ENCODE measurements around the gene RRAGC. TPM values are rescaled to one million over a fixed set of nuclear protein-coding genes. Genes with fewer than 3 reads are reported as not detected.

Gene RRAGC
- total and polyA plus RNA-seq, 3 experiments from 2014 or later, result 10.3 to 21.9 (median 20.6) TPM

DNA sequence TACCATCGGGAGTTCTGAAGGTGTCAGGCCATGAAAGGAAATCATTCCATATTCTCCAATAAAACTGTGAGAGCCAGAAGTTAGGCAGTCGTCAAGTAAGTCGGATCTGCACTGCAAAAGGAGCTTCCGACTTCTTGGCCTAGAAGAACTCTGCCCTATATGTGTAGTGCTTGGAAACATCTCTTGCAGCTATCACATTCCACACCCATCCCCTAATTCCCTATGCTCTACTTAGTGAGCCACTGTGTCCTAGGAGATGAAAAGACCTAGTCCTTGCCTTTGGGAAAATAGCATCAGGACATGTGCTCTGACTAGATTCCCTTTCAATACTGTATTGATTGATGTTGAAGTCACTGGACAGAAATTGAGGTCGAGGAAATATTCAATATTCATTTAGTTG, 30.0 kb upstream of the RRAGC start:
- Mint-ChIP-seq H3K27ac (no peak overlapping the region), H3K4me3 (no peak overlapping the region), H3K9me3 (no peaks in the 10 kb centered on the region), H3K4me1 (no peaks in the 10 kb centered on the region), H3K36me3 (no peaks in the 10 kb centered on the region), H3K27me3 (peaks cover 0 to 3% of the 10 kb centered on the region in 2 donors)
- ChIA-PET POLR2A (no interaction called here), CTCF (no interaction called here)
- no peak for DNase-seq
- Histone ChIP-seq H3K27ac (ENCODE audit: low read depth, low read length) (no peak overlapping the region), H3K36me3 (ENCODE audit: insufficient read depth, low read length) (no peaks in the 10 kb centered on the region), H3K4me1 (ENCODE audit: insufficient read depth, low read length) (no peaks in the 10 kb centered on the region), H3K9me3 (ENCODE audit: low read length) (no peaks in the 10 kb centered on the region), H3K27me3 (ENCODE audit: insufficient read depth, low read length, poor library complexity, severe bottlenecking) (no peaks in the 10 kb centered on the region), H3K4me3 (ENCODE audit: low read length) (no peak overlapping the region)

DNA sequence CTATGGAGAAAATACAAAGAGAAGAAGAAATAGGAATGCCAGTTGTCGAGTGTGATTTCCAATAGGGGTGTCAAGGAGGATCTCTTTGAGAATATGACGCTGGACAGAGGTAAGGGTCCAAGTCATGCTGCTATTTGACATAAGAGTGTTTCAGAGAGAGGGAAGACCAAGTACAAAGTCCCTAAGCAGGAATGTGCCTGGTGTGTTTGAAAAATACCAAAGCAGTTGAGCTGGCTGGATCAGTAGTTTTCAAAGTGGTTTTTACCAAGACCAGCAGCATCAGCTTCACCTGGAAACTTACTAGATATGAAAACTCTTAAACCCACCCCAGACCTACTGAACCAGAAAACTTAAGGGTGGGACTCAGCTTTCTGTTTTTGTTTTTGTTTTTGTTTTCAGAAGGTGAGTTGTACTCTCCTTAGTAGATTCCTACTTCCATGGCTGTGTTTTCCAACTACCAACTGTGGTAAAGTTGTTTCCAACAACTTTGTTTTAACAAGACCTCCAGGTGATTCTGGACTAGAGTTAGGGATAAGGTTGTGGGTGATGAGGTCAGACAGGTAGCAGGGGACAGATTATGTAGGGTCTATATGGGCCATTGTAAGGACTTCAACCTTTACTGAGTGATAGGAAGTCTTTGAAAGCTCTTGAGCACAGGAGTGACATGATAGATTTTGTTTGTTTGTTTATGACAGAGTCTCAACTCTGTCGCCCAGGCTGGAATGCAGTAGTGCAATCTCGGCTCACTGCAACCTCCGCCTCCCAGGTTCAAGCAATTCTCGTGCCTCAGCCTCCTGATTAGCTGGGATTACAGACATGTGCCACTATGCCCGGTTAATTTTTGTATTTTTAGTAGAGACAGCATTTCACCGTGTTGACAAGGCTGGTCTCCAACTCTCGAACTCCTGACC, 29.1 kb upstream of the RRAGC start:
- peaks cover 0 to 3% of the 10 kb centered on the region in 2 donors for H3K27me3 Mint-ChIP-seq
- H3K27me3 ChIP-seq (ENCODE audit: insufficient read depth, low read length, poor library complexity, severe bottlenecking), result no peaks in the 10 kb centered on the region
- peak overlapping the region in 1 of 8 donors; percentile 15 for H3K27ac Mint-ChIP-seq
- H3K4me3 ChIP-seq (ENCODE audit: low read length), result no peak overlapping the region
- ChIA-PET POLR2A (no interaction called here), CTCF (no interaction called here)
- H3K9me3 ChIP-seq (ENCODE audit: low read length), result no peaks in the 10 kb centered on the region
- H3K9me3 Mint-ChIP-seq, result no peaks in the 10 kb centered on the region
- H3K4me1 ChIP-seq (ENCODE audit: insufficient read depth, low read length), result no peaks in the 10 kb centered on the region
- DNase-seq, result no peak
- H3K36me3 Mint-ChIP-seq, result no peaks in the 10 kb centered on the region
- no peaks in the 10 kb centered on the region for H3K4me1 Mint-ChIP-seq
- H3K4me3 Mint-ChIP-seq, result no peak overlapping the region
- H3K27ac ChIP-seq (ENCODE audit: low read depth, low read length), result no peak overlapping the region
- no peaks in the 10 kb centered on the region for H3K36me3 ChIP-seq (ENCODE audit: insufficient read depth, low read length)

DNA sequence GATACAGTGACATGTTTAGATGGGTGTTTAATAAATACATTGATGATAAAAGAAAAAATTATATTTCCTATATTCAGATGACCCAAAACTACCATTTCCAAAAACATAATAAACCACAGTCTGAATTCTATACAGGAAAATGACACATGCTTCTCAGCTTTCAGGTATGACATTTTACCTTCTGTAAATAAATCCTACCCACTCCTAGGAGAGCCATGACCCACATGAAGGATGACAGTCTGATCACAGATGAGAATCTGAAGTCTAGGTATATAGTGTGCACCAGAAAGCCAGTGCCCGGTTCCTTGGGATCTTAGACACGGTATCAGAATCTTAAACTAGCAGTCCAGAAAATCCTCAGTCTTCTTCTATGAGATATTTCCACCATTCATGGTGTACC, 25.5 kb upstream of the RRAGC start:
- CTCF ChIA-PET, result no interaction called here
- Mint-ChIP-seq H3K4me1 (no peaks in the 10 kb centered on the region), H3K4me3 (no peak overlapping the region), H3K36me3 (no peaks in the 10 kb centered on the region), H3K9me3 (no peaks in the 10 kb centered on the region), H3K27me3 (no peaks in the 10 kb centered on the region), H3K27ac (no peak overlapping the region)
- no peak overlapping the region for H3K4me3 ChIP-seq (ENCODE audit: low read length)
- H3K4me1 ChIP-seq (ENCODE audit: insufficient read depth, low read length), result no peaks in the 10 kb centered on the region
- DNase-seq, result no peak
- POLR2A ChIA-PET, result no interaction called here
- no peaks in the 10 kb centered on the region for H3K9me3 ChIP-seq (ENCODE audit: low read length)
- no peak overlapping the region for H3K27ac ChIP-seq (ENCODE audit: low read depth, low read length)
- no peaks in the 10 kb centered on the region for H3K27me3 ChIP-seq (ENCODE audit: insufficient read depth, low read length, poor library complexity, severe bottlenecking)
- no peaks in the 10 kb centered on the region for H3K36me3 ChIP-seq (ENCODE audit: insufficient read depth, low read length)

DNA sequence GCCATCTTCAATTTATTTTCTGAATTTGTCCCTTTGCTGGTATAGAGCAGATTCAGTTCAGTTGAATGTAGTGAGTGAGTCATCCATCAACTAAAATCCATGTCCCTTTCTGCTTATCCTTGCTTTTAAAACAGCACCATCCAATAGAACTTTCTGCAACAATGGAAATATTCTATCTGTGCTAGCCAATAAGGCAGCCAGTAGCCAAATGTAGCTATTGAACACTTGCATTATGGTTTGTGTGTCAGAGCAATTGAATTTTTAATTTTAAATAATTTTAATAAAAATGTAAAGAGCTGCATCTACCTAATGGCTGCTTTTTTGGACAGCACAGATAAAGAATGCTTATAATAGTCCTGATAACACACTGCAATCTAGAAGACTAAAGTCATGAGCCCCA, 21.9 kb upstream of the RRAGC start, which contains the start of gene GJA9:
Gene GJA9, minus strand, starts transcription at position 101 of the 400 bp plus-strand sequence. CDS start 5,489 bp downstream, outside the sequence.
- Mint-ChIP-seq H3K9me3 (no peaks in the 10 kb centered on the region), H3K4me1 (no peaks in the 10 kb centered on the region), H3K27me3 (no peaks in the 10 kb centered on the region), H3K36me3 (no peaks in the 10 kb centered on the region), H3K27ac (no peak within 1 kb of the TSS), H3K4me3 (no peak within 1 kb of the TSS)
- ChIA-PET POLR2A (no interaction called here), CTCF (interaction anchor here (1.5 kb wide), 1 partner anchor 15 kb away, joined by 3 read pairs; no protein-coding TSS in a partner anchor)
- no peaks in the 10 kb centered on the region for H3K4me1 ChIP-seq (ENCODE audit: insufficient read depth, low read length)
- DNase-seq, result no peak
- no peak within 1 kb of the TSS for H3K4me3 ChIP-seq (ENCODE audit: low read length)
- H3K36me3 ChIP-seq (ENCODE audit: insufficient read depth, low read length), result no peaks in the 10 kb centered on the region
- no peaks in the 10 kb centered on the region for H3K27me3 ChIP-seq (ENCODE audit: insufficient read depth, low read length, poor library complexity, severe bottlenecking)
- no peaks in the 10 kb centered on the region for H3K9me3 ChIP-seq (ENCODE audit: low read length)
- no peak within 1 kb of the TSS for H3K27ac ChIP-seq (ENCODE audit: low read depth, low read length)

- no peaks in the 10 kb centered on the region for H3K9me3 ChIP-seq (ENCODE audit: low read length)
- H3K4me3 Mint-ChIP-seq, result peak overlapping the region in 2 of 7 donors; percentile 57 to 63
- no peak overlapping the region for H3K4me3 ChIP-seq (ENCODE audit: low read length)
- no peaks in the 10 kb centered on the region for H3K27me3 ChIP-seq (ENCODE audit: insufficient read depth, low read length, poor library complexity, severe bottlenecking)
- no peak overlapping the region for H3K27ac ChIP-seq (ENCODE audit: low read depth, low read length)
- peaks cover 21 to 32% (median 28%) of the 10 kb centered on the region in 3 donors for H3K4me1 Mint-ChIP-seq
- no peak for DNase-seq
- H3K27me3 Mint-ChIP-seq, result no peaks in the 10 kb centered on the region
- peaks cover 17% of the 10 kb centered on the region for H3K4me1 ChIP-seq (ENCODE audit: insufficient read depth, low read length)
- ChIA-PET CTCF (no interaction called here), POLR2A (no interaction called here)
- H3K36me3 Mint-ChIP-seq, result peaks cover 0 to 4% (median 0%) of the 10 kb centered on the region in 3 donors
- no peaks in the 10 kb centered on the region for H3K9me3 Mint-ChIP-seq
- peak overlapping the region in 2 of 8 donors; percentile 4 to 39 for H3K27ac Mint-ChIP-seq
- H3K36me3 ChIP-seq (ENCODE audit: insufficient read depth, low read length), result no peaks in the 10 kb centered on the region
Measured at GRCh38 chr1:38875811-38876210, 16.2 kb upstream of the RRAGC start.

- CTCF ChIA-PET, result interaction anchor here (1.7 to 1.9 kb wide), 2 partner anchors 17 to 217 kb away, joined by 4 to 6 read pairs; no protein-coding TSS in a partner anchor
- H3K9me3 Mint-ChIP-seq, result no peaks in the 10 kb centered on the region
- DNase-seq, result peak; percentile 94 to 98 (median 98)
- H3K36me3 ChIP-seq (ENCODE audit: insufficient read depth, low read length), result no peaks in the 10 kb centered on the region
- peaks cover 0 to 9% (median 0%) of the 10 kb centered on the region in 3 donors for H3K36me3 Mint-ChIP-seq
- POLR2A ChIA-PET, result interaction anchor here (1.1 kb wide), 1 partner anchor 117 kb away, joined by 3 read pairs; the partner anchor contains the start of gene AKIRIN1
- H3K27ac ChIP-seq (ENCODE audit: low read depth, low read length), result peak within 1 kb of the TSS; percentile 69
- peak within 1 kb of the TSS; percentile 85 to 96 (median 94) for H3K27ac Mint-ChIP-seq
- peaks cover 17% of the 10 kb centered on the region for H3K4me1 ChIP-seq (ENCODE audit: insufficient read depth, low read length)
- peak within 1 kb of the TSS; percentile 89 for H3K4me3 ChIP-seq (ENCODE audit: low read length)
- no peaks in the 10 kb centered on the region for H3K27me3 Mint-ChIP-seq
- no peaks in the 10 kb centered on the region for H3K27me3 ChIP-seq (ENCODE audit: insufficient read depth, low read length, poor library complexity, severe bottlenecking)
- H3K4me1 Mint-ChIP-seq, result peaks cover 25 to 37% (median 32%) of the 10 kb centered on the region in 3 donors
- H3K4me3 Mint-ChIP-seq, result peak within 1 kb of the TSS; percentile 89 to 96 (median 93)
- no peaks in the 10 kb centered on the region for H3K9me3 ChIP-seq (ENCODE audit: low read length)
Measured at GRCh38 chr1:38873027-38873969, 13.7 kb upstream of the RRAGC start, which contains the start of gene MYCBP. Gene MYCBP, minus strand, starts transcription at chr1:38873348. Its CDS starts 43 bp downstream, at chr1:38873305.

- H3K27ac ChIP-seq (ENCODE audit: low read depth, low read length), result peak overlapping the region; percentile 69
- CTCF ChIA-PET, result interaction anchor here (1.0 to 1.9 kb wide), 3 partner anchors 16 to 218 kb away, joined by 3 to 6 read pairs (median 4); no protein-coding TSS in a partner anchor
- Mint-ChIP-seq H3K4me1 (peaks cover 29 to 44% (median 38%) of the 10 kb centered on the region in 3 donors), H3K4me3 (peak overlapping the region; percentile 89 to 96 (median 93)), H3K27me3 (no peaks in the 10 kb centered on the region), H3K36me3 (peaks cover 0 to 16% (median 4%) of the 10 kb centered on the region in 3 donors), H3K27ac (peak overlapping the region; percentile 83 to 96 (median 92)), H3K9me3 (no peaks in the 10 kb centered on the region)
- POLR2A ChIA-PET, result interaction anchor here (1.1 kb wide), 1 partner anchor 118 kb away, joined by 3 read pairs; the partner anchor contains the start of gene AKIRIN1
- peak overlapping the region; percentile 89 for H3K4me3 ChIP-seq (ENCODE audit: low read length)
- no peaks in the 10 kb centered on the region for H3K36me3 ChIP-seq (ENCODE audit: insufficient read depth, low read length)
- H3K27me3 ChIP-seq (ENCODE audit: insufficient read depth, low read length, poor library complexity, severe bottlenecking), result no peaks in the 10 kb centered on the region
- no peaks in the 10 kb centered on the region for H3K9me3 ChIP-seq (ENCODE audit: low read length)
- H3K4me1 ChIP-seq (ENCODE audit: insufficient read depth, low read length), result peaks cover 17% of the 10 kb centered on the region
- DNase-seq, result peak; percentile 7 to 51 (median 12)
Measured at GRCh38 chr1:38872401-38873026, 12.9 kb upstream of the RRAGC start.

Data from CD8-positive, alpha-beta memory T cell (primary cell).